Keratinocyte (primary cell): ENCODE data around the gene BTG3. TPM values are rescaled to one million over a fixed set of nuclear protein-coding genes. Genes with fewer than 3 reads are reported as not detected.

Experiments
- DNase-seq: peaks from one replicate; pipeline ENCODE4 v3.0.0-alpha.2; 2011; ENCODE audit warnings: low read depth, missing footprints, low spot score
- FAIRE-seq: peaks from 2 replicates; lab custom pipeline; 2011; peaks lifted over from hg19 to GRCh38; lab: Jason Lieb, UNC
- H2AFZ ChIP-seq: 2 replicates; pipeline ENCODE4 v1.6.0; 2012; ENCODE audit warnings: low read length, control low read depth, inconsistent platforms; ENCODE audit not compliant: control insufficient read depth
- H3K27ac ChIP-seq: 2 replicates; pipeline ENCODE4 v1.5.1; 2011; ENCODE audit warnings: low read length; ENCODE audit not compliant: control insufficient read depth, insufficient read depth
- H3K27me3 ChIP-seq: 3 replicates; pipeline ENCODE4 v1.6.0; 2011; ENCODE audit warnings: low read length; ENCODE audit not compliant: control insufficient read depth, insufficient read depth; ENCODE audit errors: extremely low read depth
- H3K36me3 ChIP-seq, 2 experiments: 2 replicates in 1 of 2; 3 replicates in 1 of 2; pipeline ENCODE4 v1.5.1; 2011; ENCODE audit warnings: low read length in 2 of 2, mild to moderate bottlenecking in 1 of 2; ENCODE audit not compliant: control insufficient read depth in 2 of 2, insufficient read depth in 2 of 2; ENCODE audit errors: extremely low read depth in 1 of 2
- H3K4me1 ChIP-seq: 3 replicates; pipeline ENCODE4 v1.5.1; 2011; ENCODE audit warnings: low read length; ENCODE audit not compliant: control insufficient read depth, insufficient read depth; ENCODE audit errors: extremely low read depth
- H3K4me2 ChIP-seq: 3 replicates; pipeline ENCODE4 v1.6.0; 2011; ENCODE audit warnings: low read depth, low read length; ENCODE audit not compliant: control insufficient read depth, insufficient read depth; ENCODE audit errors: extremely low read depth
- H3K4me3 ChIP-seq, 3 experiments: fragments of 200-600 bp in 1 of 3; sonication (generic) in 1 of 3; 2 replicates in 2 of 3; 3 replicates in 1 of 3; pipeline ENCODE4 v1.5.1; 2011 to 2016; ENCODE audit warnings: low read length in 3 of 3, mild to moderate bottlenecking in 3 of 3, control low read depth in 2 of 3, inconsistent platforms in 1 of 3, low read depth in 1 of 3, mixed read lengths in 1 of 3, mixed run types in 1 of 3, moderate library complexity in 1 of 3; ENCODE audit not compliant: control insufficient read depth in 2 of 3, insufficient read depth in 2 of 3; ENCODE audit errors: extremely low read depth in 1 of 3
- H3K79me2 ChIP-seq: 2 replicates; pipeline ENCODE4 v1.6.0; 2012; ENCODE audit warnings: low read length; ENCODE audit not compliant: control insufficient read depth, insufficient read depth
- H3K9ac ChIP-seq: 3 replicates; pipeline ENCODE4 v1.6.0; 2011; ENCODE audit warnings: low read length; ENCODE audit not compliant: control insufficient read depth, insufficient read depth; ENCODE audit errors: extremely low read depth
- H3K9me1 ChIP-seq: 3 replicates; pipeline ENCODE4 v1.6.0; 2011; ENCODE audit warnings: low read length; ENCODE audit not compliant: control insufficient read depth, insufficient read depth; ENCODE audit errors: extremely low read depth
- H3K9me3 ChIP-seq: 2 replicates; pipeline ENCODE4 v1.5.1; 2012; ENCODE audit warnings: low read depth, low read length; ENCODE audit not compliant: control insufficient read depth
- H4K20me1 ChIP-seq: 3 replicates; pipeline ENCODE4 v1.6.0; 2011; ENCODE audit warnings: low read length; ENCODE audit not compliant: control insufficient read depth, insufficient read depth; ENCODE audit errors: extremely low read depth
- CTCF ChIP-seq, 3 experiments: IDR thresholded peaks in 1 of 3; conservative IDR thresholded peaks in 1 of 3; optimal IDR thresholded peaks in 1 of 3; 2 replicates in 2 of 3; 3 replicates in 1 of 3; pipeline versions ENCODE3 to v1.5.1; 2011; ENCODE audit warnings: low read length in 3 of 3, mild to moderate bottlenecking in 3 of 3, moderate library complexity in 2 of 3, control low read depth in 1 of 3, inconsistent platforms in 1 of 3; ENCODE audit not compliant: insufficient read depth in 2 of 3; ENCODE audit errors: extremely low read depth in 1 of 3
- EZH2 ChIP-seq: IDR thresholded peaks from one replicate; pipeline ENCODE4 v1.6.1; 2012; ENCODE audit warnings: inconsistent platforms, mild to moderate bottlenecking, low read length, moderate library complexity
- dilution Hi-C: fragments of 300-500 bp; cut with MboI; formaldehyde crosslinking; loops from one replicate; pipeline ENCODE4 v1.7.0; 2020; ENCODE audit warnings: low sequenced_read_pairs; ENCODE audit not compliant: extremely low pct_ligation_motif_present
- polyA plus RNA-seq, 5 experiments: library from polyadenylated mRNA; depleted of rRNA in 3 of 5; stranded (reverse) in 3 of 5; stranded (forward) in 1 of 5; unstranded in 1 of 5; fragments of >200 nt; gene quantifications; 1 replicate in 1 of 5; 2 replicates in 3 of 5; 3 replicates in 1 of 5; pipeline versions ENCODE4 v1.2.1 to v1.2.3, GENCODE V29; 2011 to 2012; ENCODE audit warnings: missing spikeins in 2 of 5, low read depth in 1 of 5, low replicate concordance in 1 of 5

Gene BTG3
- polyA plus RNA-seq, 1 donor (not counting 4 experiments of a cell fraction or from before 2014, with no cell fraction given) = 51.2 TPM

GRCh38 chr21:17585875-17586450 lies 26.7 kb downstream of the BTG3 start:
- H3K9me1 ChIP-seq = no peaks in the 10 kb centered on the region
- no peaks in the 10 kb centered on the region for H3K9me3 ChIP-seq
- H3K4me3 ChIP-seq = no peak overlapping the region
- TF ChIP-seq EZH2 = no peak
- TF ChIP-seq CTCF (optimal IDR thresholded peaks at IDR 0.05 in 1 of 3, IDR thresholded peaks at IDR 0.05 in 1 of 3, conservative IDR thresholded peaks at IDR 0.05 in 1 of 3; ENCODE audit: extremely low read depth in 1 of 3, insufficient read depth in 2 of 3, low read length in 3 of 3) = peak in 2 of 3 experiments; percentile 27 to 36
- H3K79me2 ChIP-seq = no peaks in the 10 kb centered on the region
- H3K27ac ChIP-seq = no peak overlapping the region
- DNase-seq (no peak), FAIRE-seq (no peak)
- no peaks in the 10 kb centered on the region for H3K4me1 ChIP-seq
- H3K4me2 ChIP-seq = no peak overlapping the region
- H2AFZ ChIP-seq = no peak overlapping the region
- no peaks in the 10 kb centered on the region for H3K36me3 ChIP-seq
- dilution Hi-C loops = no loop called here
- no peaks in the 10 kb centered on the region for H4K20me1 ChIP-seq
- H3K27me3 ChIP-seq = no peaks in the 10 kb centered on the region
- H3K9ac ChIP-seq = no peak overlapping the region

DNA sequence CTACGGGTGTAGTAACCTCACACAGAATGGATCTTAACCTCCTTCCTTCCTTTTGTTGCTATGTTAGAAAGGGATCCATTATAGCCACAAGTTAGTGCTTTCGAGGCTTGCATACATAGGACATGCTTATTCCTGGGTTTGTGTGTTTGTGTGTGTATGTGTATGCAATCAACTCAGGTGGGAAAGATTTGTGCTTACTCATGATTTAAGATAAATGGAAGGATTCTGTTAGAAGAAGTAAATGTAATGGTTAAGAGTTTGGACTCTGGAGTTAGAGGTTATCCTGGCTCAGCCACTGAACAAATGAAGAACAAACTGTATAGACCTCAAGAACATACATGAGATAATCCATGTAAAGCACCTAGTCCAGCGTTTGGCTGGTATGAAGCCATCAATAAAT lies 28.8 kb downstream of the BTG3 start:
- Histone ChIP-seq H3K4me1 (no peaks in the 10 kb centered on the region), H3K9me1 (no peaks in the 10 kb centered on the region), H4K20me1 (no peaks in the 10 kb centered on the region), H3K27ac (no peak overlapping the region), H3K9ac (no peak overlapping the region), H3K4me3 (no peak overlapping the region), H3K27me3 (no peaks in the 10 kb centered on the region), H3K4me2 (no peak overlapping the region), H3K9me3 (no peaks in the 10 kb centered on the region), H3K36me3 (peaks cover 0 to 1% of the 10 kb centered on the region in 2 experiments), H2AFZ (no peak overlapping the region), H3K79me2 (no peaks in the 10 kb centered on the region)
- DNase-seq = no peak
- dilution Hi-C loops = no loop called here
- TF ChIP-seq CTCF (optimal IDR thresholded peaks at IDR 0.05 in 1 of 3, IDR thresholded peaks at IDR 0.05 in 1 of 3, conservative IDR thresholded peaks at IDR 0.05 in 1 of 3; ENCODE audit: extremely low read depth in 1 of 3, insufficient read depth in 2 of 3, low read length in 3 of 3) (no peak), EZH2 (no peak)
- no peak for FAIRE-seq
